ENCODE results near the gene CSMD2. TPM values are rescaled to one million over a fixed set of nuclear protein-coding genes. Genes with fewer than 3 reads are reported as not detected.

CSMD2 gene
- polyA plus RNA-seq, 1 donor = 0.36 TPM

- no peak for DNase-seq
- Histone ChIP-seq H3K27me3 (ENCODE audit: control insufficient read depth, insufficient read depth, low read length) (peaks cover 3% of the 10 kb centered on the region), H3K4me3 (ENCODE audit: low read length) (no peak overlapping the region), H3K4me1 (ENCODE audit: control insufficient read depth, insufficient read depth, low read length) (no peaks in the 10 kb centered on the region), H3K27ac (ENCODE audit: low read length) (no peak overlapping the region), H3K9me3 (ENCODE audit: control insufficient read depth, low read depth, low read length) (no peaks in the 10 kb centered on the region), H3K36me3 (ENCODE audit: control insufficient read depth, insufficient read depth, low read length) (no peaks in the 10 kb centered on the region)
- no CpG with 5 or more reads among the region's 2 CpGs for WGBS (ENCODE audit: insufficient coverage, low lambda C conversion rate)
These were observed 482.7 kb downstream of the CSMD2 start for GRCh38 chr1:33682371-33682770.

GRCh38 chr1:33680281-33680840 lies 484.7 kb downstream of the CSMD2 start:
- H3K4me3 ChIP-seq (ENCODE audit: low read length) = no peak overlapping the region
- DNase-seq = no peak
- H3K36me3 ChIP-seq (ENCODE audit: control insufficient read depth, insufficient read depth, low read length) = no peaks in the 10 kb centered on the region
- H3K4me1 ChIP-seq (ENCODE audit: control insufficient read depth, insufficient read depth, low read length) = no peaks in the 10 kb centered on the region
- no CpG with 5 or more reads among the region's 7 CpGs for WGBS (ENCODE audit: insufficient coverage, low lambda C conversion rate)
- peaks cover 3% of the 10 kb centered on the region for H3K27me3 ChIP-seq (ENCODE audit: control insufficient read depth, insufficient read depth, low read length)
- no peak overlapping the region for H3K27ac ChIP-seq (ENCODE audit: low read length)
- no peaks in the 10 kb centered on the region for H3K9me3 ChIP-seq (ENCODE audit: control insufficient read depth, low read depth, low read length)

GRCh38 chr1:33670567-33670966 lies 494.5 kb downstream of the CSMD2 start:
- no CpG with 5 or more reads among the region's 1 CpG for WGBS (ENCODE audit: insufficient coverage, low lambda C conversion rate)
- no peak overlapping the region for H3K4me3 ChIP-seq (ENCODE audit: low read length)
- no peaks in the 10 kb centered on the region for H3K36me3 ChIP-seq (ENCODE audit: control insufficient read depth, insufficient read depth, low read length)
- DNase-seq = no peak
- H3K27ac ChIP-seq (ENCODE audit: low read length) = no peak overlapping the region
- H3K9me3 ChIP-seq (ENCODE audit: control insufficient read depth, low read depth, low read length) = no peaks in the 10 kb centered on the region
- no peaks in the 10 kb centered on the region for H3K4me1 ChIP-seq (ENCODE audit: control insufficient read depth, insufficient read depth, low read length)
- no peaks in the 10 kb centered on the region for H3K27me3 ChIP-seq (ENCODE audit: control insufficient read depth, insufficient read depth, low read length)

- Histone ChIP-seq H3K36me3 (ENCODE audit: control insufficient read depth, insufficient read depth, low read length) (no peaks in the 10 kb centered on the region), H3K4me3 (ENCODE audit: low read length) (no peak overlapping the region), H3K27ac (ENCODE audit: low read length) (no peak overlapping the region), H3K9me3 (ENCODE audit: control insufficient read depth, low read depth, low read length) (no peaks in the 10 kb centered on the region), H3K27me3 (ENCODE audit: control insufficient read depth, insufficient read depth, low read length) (no peaks in the 10 kb centered on the region), H3K4me1 (ENCODE audit: control insufficient read depth, insufficient read depth, low read length) (no peaks in the 10 kb centered on the region)
- WGBS (ENCODE audit: insufficient coverage, low lambda C conversion rate) = 73% methylated on average over 3 of the region's 3 CpGs
- DNase-seq = no peak
These were observed 496.3 kb downstream of the CSMD2 start for GRCh38 chr1:33668695-33669094.

- WGBS (ENCODE audit: insufficient coverage, low lambda C conversion rate) = 66% methylated on average over 4 of the region's 14 CpGs
- Histone ChIP-seq H3K4me3 (ENCODE audit: low read length) (no peak overlapping the region), H3K9me3 (ENCODE audit: control insufficient read depth, low read depth, low read length) (no peaks in the 10 kb centered on the region), H3K36me3 (ENCODE audit: control insufficient read depth, insufficient read depth, low read length) (no peaks in the 10 kb centered on the region), H3K27me3 (ENCODE audit: control insufficient read depth, insufficient read depth, low read length) (no peaks in the 10 kb centered on the region), H3K4me1 (ENCODE audit: control insufficient read depth, insufficient read depth, low read length) (no peaks in the 10 kb centered on the region), H3K27ac (ENCODE audit: low read length) (no peak overlapping the region)
- no peak for DNase-seq
These were observed 497.4 kb downstream of the CSMD2 start for GRCh38 chr1:33667386-33668282.

- no peaks in the 10 kb centered on the region for H3K27me3 ChIP-seq (ENCODE audit: control insufficient read depth, insufficient read depth, low read length)
- no CpG with 5 or more reads among the region's 5 CpGs for WGBS (ENCODE audit: insufficient coverage, low lambda C conversion rate)
- no peak overlapping the region for H3K27ac ChIP-seq (ENCODE audit: low read length)
- H3K4me1 ChIP-seq (ENCODE audit: control insufficient read depth, insufficient read depth, low read length) = no peaks in the 10 kb centered on the region
- H3K9me3 ChIP-seq (ENCODE audit: control insufficient read depth, low read depth, low read length) = no peaks in the 10 kb centered on the region
- H3K36me3 ChIP-seq (ENCODE audit: control insufficient read depth, insufficient read depth, low read length) = no peaks in the 10 kb centered on the region
- DNase-seq = no peak
- no peak overlapping the region for H3K4me3 ChIP-seq (ENCODE audit: low read length)
These were observed 498.4 kb downstream of the CSMD2 start for GRCh38 chr1:33666616-33667015.

GRCh38 chr1:33661811-33662454 lies 503.1 kb downstream of the CSMD2 start:
- no peaks in the 10 kb centered on the region for H3K27me3 ChIP-seq (ENCODE audit: control insufficient read depth, insufficient read depth, low read length)
- no peak overlapping the region for H3K4me3 ChIP-seq (ENCODE audit: low read length)
- H3K27ac ChIP-seq (ENCODE audit: low read length) = no peak overlapping the region
- no CpG with 5 or more reads among the region's 6 CpGs for WGBS (ENCODE audit: insufficient coverage, low lambda C conversion rate)
- no peaks in the 10 kb centered on the region for H3K36me3 ChIP-seq (ENCODE audit: control insufficient read depth, insufficient read depth, low read length)
- H3K9me3 ChIP-seq (ENCODE audit: control insufficient read depth, low read depth, low read length) = no peaks in the 10 kb centered on the region
- DNase-seq = peak; percentile 12 to 30
- H3K4me1 ChIP-seq (ENCODE audit: control insufficient read depth, insufficient read depth, low read length) = no peaks in the 10 kb centered on the region

- no peaks in the 10 kb centered on the region for H3K36me3 ChIP-seq (ENCODE audit: control insufficient read depth, insufficient read depth, low read length)
- no peaks in the 10 kb centered on the region for H3K4me1 ChIP-seq (ENCODE audit: control insufficient read depth, insufficient read depth, low read length)
- H3K9me3 ChIP-seq (ENCODE audit: control insufficient read depth, low read depth, low read length) = no peaks in the 10 kb centered on the region
- WGBS (ENCODE audit: insufficient coverage, low lambda C conversion rate) = 100% methylated on average over 1 of the region's 8 CpGs
- no peak for DNase-seq
- no peak overlapping the region for H3K27ac ChIP-seq (ENCODE audit: low read length)
- H3K4me3 ChIP-seq (ENCODE audit: low read length) = no peak overlapping the region
- H3K27me3 ChIP-seq (ENCODE audit: control insufficient read depth, insufficient read depth, low read length) = no peaks in the 10 kb centered on the region
These were observed 504.1 kb downstream of the CSMD2 start for GRCh38 chr1:33660956-33661355.

GRCh38 chr1:33660244-33660643 lies 504.8 kb downstream of the CSMD2 start:
- H3K27me3 ChIP-seq (ENCODE audit: control insufficient read depth, insufficient read depth, low read length) = no peaks in the 10 kb centered on the region
- no peak for DNase-seq
- no peaks in the 10 kb centered on the region for H3K36me3 ChIP-seq (ENCODE audit: control insufficient read depth, insufficient read depth, low read length)
- no peak overlapping the region for H3K4me3 ChIP-seq (ENCODE audit: low read length)
- H3K9me3 ChIP-seq (ENCODE audit: control insufficient read depth, low read depth, low read length) = no peaks in the 10 kb centered on the region
- no peaks in the 10 kb centered on the region for H3K4me1 ChIP-seq (ENCODE audit: control insufficient read depth, insufficient read depth, low read length)
- WGBS (ENCODE audit: insufficient coverage, low lambda C conversion rate) = 80% methylated on average over 1 of the region's 5 CpGs
- H3K27ac ChIP-seq (ENCODE audit: low read length) = no peak overlapping the region

- Histone ChIP-seq H3K27ac (ENCODE audit: low read length) (no peak overlapping the region), H3K4me3 (ENCODE audit: low read length) (no peak overlapping the region), H3K9me3 (ENCODE audit: control insufficient read depth, low read depth, low read length) (no peaks in the 10 kb centered on the region), H3K27me3 (ENCODE audit: control insufficient read depth, insufficient read depth, low read length) (no peaks in the 10 kb centered on the region), H3K36me3 (ENCODE audit: control insufficient read depth, insufficient read depth, low read length) (no peaks in the 10 kb centered on the region), H3K4me1 (ENCODE audit: control insufficient read depth, insufficient read depth, low read length) (no peaks in the 10 kb centered on the region)
- no peak for DNase-seq
- 60% methylated on average over 1 of the region's 4 CpGs for WGBS (ENCODE audit: insufficient coverage, low lambda C conversion rate)
These were observed 505.4 kb downstream of the CSMD2 start for GRCh38 chr1:33659641-33660040.
